Loucy (cell line): ENCODE measurements around the gene PRUNE2.

Source experiments
- H2AFZ ChIP-seq: fragments of 200-600 bp; sonication (generic); 2 replicates; pipeline ENCODE4 v1.6.0; 2016; ENCODE audit warnings: antibody characterized with exemption, mild to moderate bottlenecking, low read length, moderate library complexity
- H3F3A ChIP-seq: fragments of 200-600 bp; 2 replicates; pipeline ENCODE4 v1.6.0; 2016; ENCODE audit warnings: antibody characterized with exemption, low read depth, mild to moderate bottlenecking
- H3K27me3 ChIP-seq: fragments of 200-600 bp; sonication (generic); 2 replicates; pipeline ENCODE4 v1.6.1; 2014; ENCODE audit warnings: low read length, mild to moderate bottlenecking; ENCODE audit not compliant: insufficient read depth, poor library complexity, severe bottlenecking
- H3K36me3 ChIP-seq: fragments of 200-600 bp; sonication (generic); 2 replicates; pipeline ENCODE4 v1.6.1; 2016; ENCODE audit warnings: low read length; ENCODE audit not compliant: insufficient read depth
- H3K4me1 ChIP-seq: fragments of 200-600 bp; sonication (generic); 2 replicates; pipeline ENCODE4 v1.5.1; 2014; ENCODE audit warnings: low read length, mild to moderate bottlenecking; ENCODE audit not compliant: insufficient read depth, poor library complexity, severe bottlenecking
- H3K4me2 ChIP-seq: fragments of 200-600 bp; sonication (generic); 2 replicates; pipeline ENCODE4 v1.6.0; 2014; ENCODE audit warnings: antibody characterized with exemption, low read length, low read depth, mild to moderate bottlenecking; ENCODE audit not compliant: poor library complexity, severe bottlenecking
- H3K4me3 ChIP-seq: fragments of 200-600 bp; sonication (generic); 2 replicates; pipeline ENCODE4 v1.5.1; 2014; ENCODE audit warnings: low read length, mild to moderate bottlenecking, mixed read lengths; ENCODE audit not compliant: poor library complexity, severe bottlenecking
- H3K79me2 ChIP-seq: fragments of 200-600 bp; sonication (generic); 2 replicates; pipeline ENCODE4 v1.6.1; 2014; ENCODE audit warnings: low read length; ENCODE audit not compliant: insufficient read depth
- H3K9ac ChIP-seq: fragments of 200-600 bp; sonication (generic); 2 replicates; pipeline ENCODE4 v1.6.0; 2014; ENCODE audit warnings: mild to moderate bottlenecking, low read depth, low read length, moderate library complexity; ENCODE audit not compliant: poor library complexity, severe bottlenecking
- H3K9me2 ChIP-seq: fragments of 200-600 bp; sonication (generic); replicated peaks from 2 replicates; pipeline ENCODE4 v1.6.1; 2016; ENCODE audit warnings: low read depth, low read length, mixed read lengths
- H3K9me3 ChIP-seq: fragments of 200-600 bp; sonication (generic); 2 replicates; pipeline ENCODE4 v1.6.1; 2014; ENCODE audit warnings: mild to moderate bottlenecking, antibody characterized with exemption, low read length, low read depth; ENCODE audit not compliant: insufficient read depth
- H4K20me1 ChIP-seq: fragments of 200-600 bp; sonication (generic); 2 replicates; pipeline ENCODE4 v1.6.0; 2014; ENCODE audit warnings: antibody characterized with exemption, low read length, mild to moderate bottlenecking; ENCODE audit not compliant: insufficient read depth, poor library complexity, severe bottlenecking
- EZH2phosphoT487 ChIP-seq: fragments of 200-600 bp; IDR thresholded peaks from 2 replicates; pipeline ENCODE4 v1.6.1; 2018; ENCODE audit warnings: antibody characterized with exemption, mild to moderate bottlenecking, moderate library complexity, borderline replicate concordance
- TF ChIP-seq, protein P1 (sequence below): fragments of 200-600 bp; sonication (generic); conservative IDR thresholded peaks from 2 replicates; pipeline ENCODE4 v1.5.1; 2014; ENCODE audit warnings: mild to moderate bottlenecking, antibody characterized with exemption, low read length

Gene PRUNE2

DNA sequence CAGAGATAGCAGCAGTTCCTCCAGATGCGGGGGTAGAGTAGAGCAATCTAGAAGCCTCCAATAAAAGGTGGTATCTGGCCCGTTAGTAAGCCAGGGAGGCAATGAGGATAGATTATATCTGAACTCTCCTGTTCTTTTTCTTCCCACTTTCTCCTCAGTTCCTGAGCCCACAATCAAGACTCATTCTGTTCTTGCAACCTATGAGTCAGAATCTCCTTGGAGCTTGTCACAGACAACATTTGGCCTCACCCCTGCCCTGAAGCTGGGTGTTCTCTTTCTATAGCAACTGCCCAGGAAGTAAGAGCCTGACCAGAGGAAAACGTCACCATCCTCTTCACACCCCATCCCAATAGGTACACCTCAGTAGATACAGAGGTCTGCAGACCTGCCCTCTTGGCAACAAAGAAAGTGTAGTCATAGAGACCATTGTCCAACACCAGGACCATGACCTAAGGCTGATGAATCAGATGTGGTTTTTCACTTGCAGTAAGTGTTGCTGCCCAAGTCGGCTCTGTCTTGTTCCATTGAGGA is 218.0 kb downstream of the PRUNE2 start:
- Histone ChIP-seq H3K9ac (no peak overlapping the region), H3F3A (peaks cover 3% of the 10 kb centered on the region; the same call in 1 of the 2 replicates), H3K4me1 (peaks cover 45% of the 10 kb centered on the region), H3K4me2 (peak overlapping the region; percentile 43), H3K79me2 (peaks cover 9% of the 10 kb centered on the region; the same call in 1 of the 2 replicates), H2AFZ (no peak overlapping the region), H3K4me3 (no peak overlapping the region), H3K36me3 (no peaks in the 10 kb centered on the region), H3K9me2 (no peaks in the 10 kb centered on the region), H3K9me3 (no peaks in the 10 kb centered on the region), H3K27me3 (no peaks in the 10 kb centered on the region), H4K20me1 (no peaks in the 10 kb centered on the region)
- TF ChIP-seq, protein P1, sequence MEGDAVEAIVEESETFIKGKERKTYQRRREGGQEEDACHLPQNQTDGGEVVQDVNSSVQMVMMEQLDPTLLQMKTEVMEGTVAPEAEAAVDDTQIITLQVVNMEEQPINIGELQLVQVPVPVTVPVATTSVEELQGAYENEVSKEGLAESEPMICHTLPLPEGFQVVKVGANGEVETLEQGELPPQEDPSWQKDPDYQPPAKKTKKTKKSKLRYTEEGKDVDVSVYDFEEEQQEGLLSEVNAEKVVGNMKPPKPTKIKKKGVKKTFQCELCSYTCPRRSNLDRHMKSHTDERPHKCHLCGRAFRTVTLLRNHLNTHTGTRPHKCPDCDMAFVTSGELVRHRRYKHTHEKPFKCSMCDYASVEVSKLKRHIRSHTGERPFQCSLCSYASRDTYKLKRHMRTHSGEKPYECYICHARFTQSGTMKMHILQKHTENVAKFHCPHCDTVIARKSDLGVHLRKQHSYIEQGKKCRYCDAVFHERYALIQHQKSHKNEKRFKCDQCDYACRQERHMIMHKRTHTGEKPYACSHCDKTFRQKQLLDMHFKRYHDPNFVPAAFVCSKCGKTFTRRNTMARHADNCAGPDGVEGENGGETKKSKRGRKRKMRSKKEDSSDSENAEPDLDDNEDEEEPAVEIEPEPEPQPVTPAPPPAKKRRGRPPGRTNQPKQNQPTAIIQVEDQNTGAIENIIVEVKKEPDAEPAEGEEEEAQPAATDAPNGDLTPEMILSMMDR, result no peak
- TF ChIP-seq EZH2phosphoT487, result no peak

DNA sequence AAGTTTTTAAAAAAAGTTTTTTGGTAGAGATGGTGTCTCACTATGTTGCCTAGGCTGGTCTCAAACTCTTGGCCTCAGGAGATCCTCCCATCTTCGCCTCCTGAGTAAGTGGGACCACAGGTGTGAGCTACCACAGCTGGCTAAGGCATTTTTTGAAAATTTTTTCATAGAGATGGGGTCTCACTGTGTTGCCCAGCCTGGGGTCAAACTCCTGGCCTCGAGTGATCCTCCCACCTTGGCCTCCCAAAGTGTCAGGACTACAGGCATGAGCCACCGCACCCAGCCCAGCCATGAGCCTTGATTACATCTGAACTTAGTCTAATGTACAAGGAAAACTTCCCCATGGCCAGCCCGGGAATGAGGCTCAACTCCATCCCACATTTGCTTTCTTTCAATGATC is 219.2 kb downstream of the PRUNE2 start:
- Histone ChIP-seq H3K27me3 (no peaks in the 10 kb centered on the region), H3F3A (peaks cover 3% of the 10 kb centered on the region; the same call in 1 of the 2 replicates), H3K36me3 (no peaks in the 10 kb centered on the region), H3K4me2 (no peak overlapping the region), H3K79me2 (peaks cover 9% of the 10 kb centered on the region; the same call in 1 of the 2 replicates), H4K20me1 (no peaks in the 10 kb centered on the region), H3K9ac (no peak overlapping the region), H2AFZ (no peak overlapping the region), H3K9me2 (no peaks in the 10 kb centered on the region), H3K4me1 (peaks cover 35% of the 10 kb centered on the region), H3K9me3 (no peaks in the 10 kb centered on the region), H3K4me3 (no peak overlapping the region)
- TF ChIP-seq, protein P1, result no peak
- no peak for TF ChIP-seq EZH2phosphoT487

DNA sequence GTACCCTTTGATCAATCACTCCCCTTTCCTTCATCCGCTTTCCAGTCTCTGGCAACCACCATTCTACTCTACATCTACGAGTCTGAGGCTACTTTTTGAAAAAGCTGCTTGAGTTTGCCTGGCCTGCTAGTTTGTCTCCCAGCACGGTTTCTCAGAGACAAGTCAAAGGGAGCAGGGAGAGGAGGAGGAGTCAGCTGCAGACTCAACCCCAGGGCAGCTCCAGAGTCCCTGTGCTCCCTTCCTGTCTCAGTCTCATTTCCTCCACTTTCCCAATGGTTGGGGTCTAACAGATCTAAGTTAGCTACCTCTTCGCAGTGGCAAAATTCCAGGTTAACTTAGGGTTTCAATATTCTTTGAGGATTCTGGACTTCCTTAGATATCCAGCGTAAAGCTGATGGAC is 221.7 kb downstream of the PRUNE2 start:
- Histone ChIP-seq H3K4me2 (no peak overlapping the region), H3K27me3 (no peaks in the 10 kb centered on the region), H3K4me1 (peaks cover 21% of the 10 kb centered on the region), H2AFZ (no peak overlapping the region), H3K79me2 (no peaks in the 10 kb centered on the region), H3K9me3 (no peaks in the 10 kb centered on the region), H3K9ac (no peak overlapping the region), H3K36me3 (no peaks in the 10 kb centered on the region), H4K20me1 (no peaks in the 10 kb centered on the region), H3F3A (no peaks in the 10 kb centered on the region), H3K4me3 (no peak overlapping the region), H3K9me2 (no peaks in the 10 kb centered on the region)
- TF ChIP-seq, protein P1, result no peak
- no peak for TF ChIP-seq EZH2phosphoT487
